Kidney epithelial cell (primary cell): ENCODE measurements around the gene NNT. TPM values are rescaled to one million over a fixed set of nuclear protein-coding genes. Genes with fewer than 3 reads are reported as not detected.

Source experiments
- DNase-seq: peaks from one replicate; pipeline ENCODE4 v3.0.0-alpha.2; 2010; ENCODE audit warnings: low read depth
- H3K27me3 ChIP-seq: 2 replicates; pipeline ENCODE4 v1.6.0; 2011; ENCODE audit warnings: low read length; ENCODE audit not compliant: control insufficient read depth, insufficient read depth
- H3K36me3 ChIP-seq: 2 replicates; pipeline ENCODE4 v1.5.1; 2011; ENCODE audit warnings: low read length; ENCODE audit not compliant: control insufficient read depth, insufficient read depth
- H3K4me3 ChIP-seq: 2 replicates; pipeline ENCODE4 v1.5.1; 2011; ENCODE audit warnings: low read depth, mild to moderate bottlenecking, control low read depth, low read length
- total RNA-seq: library from RNA; depleted of rRNA; stranded (reverse); fragments of >200 nt; gene quantifications from 2 replicates; pipeline ENCODE4 v1.2.3, GENCODE V29; 2015
- TF ChIP-seq, protein P1 (sequence below): IDR thresholded peaks from 2 replicates; pipeline ENCODE4 v1.5.1; 2011; ENCODE audit warnings: mild to moderate bottlenecking, moderate library complexity, low read length, control low read depth, inconsistent platforms; ENCODE audit not compliant: insufficient read depth, poor library complexity, severe bottlenecking

Gene NNT
- total RNA-seq, 1 donor from 2014 or later: 41.4 TPM

DNA sequence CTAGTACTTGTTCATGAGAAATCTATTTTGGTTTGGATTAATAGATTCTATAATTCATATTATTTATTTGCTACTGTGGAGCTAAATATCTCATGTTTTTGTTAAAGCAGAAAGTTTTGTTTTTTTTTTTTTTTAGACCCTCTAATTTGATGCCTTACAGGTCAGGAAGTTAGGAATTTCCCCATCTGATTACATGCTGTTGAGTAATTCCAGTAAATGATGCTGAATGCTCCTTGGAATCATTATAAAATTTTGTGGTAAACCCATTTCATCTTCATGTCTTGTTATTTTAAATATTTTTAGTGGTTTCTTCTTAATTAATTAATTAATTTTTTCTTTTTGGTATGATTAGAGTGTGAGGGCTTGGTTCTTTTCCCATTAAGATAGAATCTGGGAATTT, 35.6 kb downstream of the NNT start:
- Histone ChIP-seq H3K36me3 (no peaks in the 10 kb centered on the region), H3K4me3 (no peak overlapping the region), H3K27me3 (no peaks in the 10 kb centered on the region)
- TF ChIP-seq, protein P1, sequence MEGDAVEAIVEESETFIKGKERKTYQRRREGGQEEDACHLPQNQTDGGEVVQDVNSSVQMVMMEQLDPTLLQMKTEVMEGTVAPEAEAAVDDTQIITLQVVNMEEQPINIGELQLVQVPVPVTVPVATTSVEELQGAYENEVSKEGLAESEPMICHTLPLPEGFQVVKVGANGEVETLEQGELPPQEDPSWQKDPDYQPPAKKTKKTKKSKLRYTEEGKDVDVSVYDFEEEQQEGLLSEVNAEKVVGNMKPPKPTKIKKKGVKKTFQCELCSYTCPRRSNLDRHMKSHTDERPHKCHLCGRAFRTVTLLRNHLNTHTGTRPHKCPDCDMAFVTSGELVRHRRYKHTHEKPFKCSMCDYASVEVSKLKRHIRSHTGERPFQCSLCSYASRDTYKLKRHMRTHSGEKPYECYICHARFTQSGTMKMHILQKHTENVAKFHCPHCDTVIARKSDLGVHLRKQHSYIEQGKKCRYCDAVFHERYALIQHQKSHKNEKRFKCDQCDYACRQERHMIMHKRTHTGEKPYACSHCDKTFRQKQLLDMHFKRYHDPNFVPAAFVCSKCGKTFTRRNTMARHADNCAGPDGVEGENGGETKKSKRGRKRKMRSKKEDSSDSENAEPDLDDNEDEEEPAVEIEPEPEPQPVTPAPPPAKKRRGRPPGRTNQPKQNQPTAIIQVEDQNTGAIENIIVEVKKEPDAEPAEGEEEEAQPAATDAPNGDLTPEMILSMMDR: no peak
- no peak for DNase-seq

DNA sequence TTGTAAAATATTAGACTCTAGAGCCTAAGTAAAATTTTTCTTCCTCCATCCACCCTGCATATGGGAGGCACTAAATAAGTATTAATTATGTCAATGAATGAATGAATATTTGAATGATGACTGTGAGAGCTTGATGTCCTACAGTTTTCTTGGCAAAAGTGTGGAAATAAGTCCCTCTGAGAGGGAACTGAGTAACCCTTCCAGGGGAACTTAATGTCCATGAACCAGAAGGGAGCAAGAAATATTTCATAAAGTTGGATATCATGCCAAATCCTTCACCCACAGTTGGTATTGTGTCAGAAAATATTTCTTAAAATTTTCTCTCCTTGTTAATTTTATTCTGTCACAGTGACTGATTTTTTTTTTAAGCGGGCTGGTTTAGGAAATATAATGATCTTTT, 36.6 kb downstream of the NNT start:
- H3K36me3 ChIP-seq: no peaks in the 10 kb centered on the region
- DNase-seq: no peak
- TF ChIP-seq, protein P1: no peak
- no peaks in the 10 kb centered on the region for H3K27me3 ChIP-seq
- H3K4me3 ChIP-seq: no peak overlapping the region

DNA sequence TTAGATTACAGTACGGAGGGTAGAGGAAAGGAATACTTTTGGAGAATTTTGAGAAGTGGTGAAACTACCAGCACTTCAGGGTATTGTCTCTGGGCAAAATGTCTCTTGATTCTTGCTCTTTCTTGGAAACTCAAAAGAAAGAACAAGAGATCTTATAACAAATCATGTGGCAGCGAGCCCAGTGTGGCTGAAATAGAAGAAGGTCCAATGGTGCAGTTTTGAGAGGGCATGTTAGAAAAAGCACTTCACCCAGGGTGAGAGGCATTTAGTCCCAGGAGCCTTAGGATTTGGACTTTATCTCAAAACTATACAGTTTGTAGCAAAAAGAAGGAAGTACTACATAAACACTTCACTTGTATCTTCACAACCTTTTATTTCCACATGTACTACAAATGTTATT, 39.4 kb downstream of the NNT start:
- H3K27me3 ChIP-seq: no peaks in the 10 kb centered on the region
- no peak for DNase-seq
- TF ChIP-seq, protein P1: no peak
- no peaks in the 10 kb centered on the region for H3K36me3 ChIP-seq
- no peak overlapping the region for H3K4me3 ChIP-seq

DNA sequence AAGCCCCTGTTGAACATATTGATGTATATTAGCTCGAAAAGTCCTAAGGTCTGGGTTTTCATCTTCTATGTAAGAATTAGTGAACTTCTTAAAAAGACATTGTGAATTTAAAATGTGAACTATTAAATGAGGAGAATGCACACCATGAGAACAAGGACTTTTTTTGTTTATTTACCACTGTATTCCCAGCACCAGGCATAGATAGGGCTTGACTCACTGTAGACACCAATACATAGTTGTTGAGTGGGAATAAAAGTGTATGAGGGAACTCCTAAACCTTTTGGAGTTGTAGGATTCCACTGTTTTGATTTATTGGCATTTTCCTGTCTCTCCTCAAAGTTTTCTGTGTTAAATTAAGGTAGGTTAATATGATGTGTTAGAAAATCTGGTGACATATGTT, 40.3 kb downstream of the NNT start:
- no peaks in the 10 kb centered on the region for H3K36me3 ChIP-seq
- H3K4me3 ChIP-seq: no peak overlapping the region
- no peaks in the 10 kb centered on the region for H3K27me3 ChIP-seq
- TF ChIP-seq, protein P1: no peak
- DNase-seq: no peak

DNA sequence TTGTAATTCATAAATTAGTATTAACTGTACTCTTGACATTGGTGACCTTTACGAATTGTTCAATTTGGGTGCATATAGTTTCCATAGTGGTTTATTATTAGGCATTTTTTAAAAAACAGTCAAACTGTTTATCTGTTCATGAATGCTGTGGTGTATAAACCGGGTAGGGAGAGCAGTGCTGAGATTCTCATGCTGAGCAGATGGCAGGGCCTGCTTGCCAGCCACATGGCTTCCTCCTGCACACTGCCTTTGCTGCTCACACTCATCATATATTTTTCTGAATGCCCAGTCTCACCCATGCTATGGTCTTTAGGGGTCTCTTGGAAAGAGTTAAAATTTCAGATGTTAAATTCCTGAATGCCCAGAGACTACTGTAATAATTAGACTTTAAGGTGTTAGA, 40.8 kb downstream of the NNT start:
- H3K36me3 ChIP-seq: no peaks in the 10 kb centered on the region
- H3K27me3 ChIP-seq: no peaks in the 10 kb centered on the region
- no peak for DNase-seq
- no peak overlapping the region for H3K4me3 ChIP-seq
- TF ChIP-seq, protein P1: no peak

DNA sequence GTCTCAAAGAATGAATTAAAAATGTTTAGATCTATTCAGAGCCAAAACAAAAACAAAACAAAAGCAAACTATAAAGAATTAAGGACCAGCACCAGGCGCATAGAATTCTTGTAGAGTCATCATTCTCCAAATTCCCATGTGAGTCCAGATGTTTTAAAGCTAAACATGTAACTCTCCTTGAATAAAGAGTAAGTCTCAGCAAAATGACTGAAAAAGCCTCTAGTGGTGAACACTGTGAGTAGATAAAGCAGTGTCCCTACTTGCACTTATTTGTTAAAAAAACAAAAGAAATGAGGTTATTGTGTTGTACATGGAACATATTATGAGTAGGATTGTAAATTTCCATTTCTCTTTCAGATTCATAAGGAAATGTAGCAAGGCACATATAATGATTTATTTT, 44.0 kb downstream of the NNT start:
- no peak overlapping the region for H3K4me3 ChIP-seq
- TF ChIP-seq, protein P1: no peak
- no peaks in the 10 kb centered on the region for H3K27me3 ChIP-seq
- DNase-seq: no peak
- H3K36me3 ChIP-seq: no peaks in the 10 kb centered on the region
